NAMALWA (cell line): ENCODE data around the gene S100A13.
A peak's percentile ranks its signal among the peaks of the same experiment; 100 is the strongest.

Experiments used
- DNase-seq: peaks from one replicate; pipeline ENCODE4 v3.0.0-alpha.2; 2015; ENCODE audit warnings: low spot score

Gene S100A13

GRCh38 chr1:153627715-153628626, 666 bp upstream of the S100A13 start, which contains the start of gene S100A1:
Gene S100A1 (plus strand): TSS chr1:153628434. CDS start chr1:153630522, 2,088 bp downstream.
- no peak for DNase-seq

DNA sequence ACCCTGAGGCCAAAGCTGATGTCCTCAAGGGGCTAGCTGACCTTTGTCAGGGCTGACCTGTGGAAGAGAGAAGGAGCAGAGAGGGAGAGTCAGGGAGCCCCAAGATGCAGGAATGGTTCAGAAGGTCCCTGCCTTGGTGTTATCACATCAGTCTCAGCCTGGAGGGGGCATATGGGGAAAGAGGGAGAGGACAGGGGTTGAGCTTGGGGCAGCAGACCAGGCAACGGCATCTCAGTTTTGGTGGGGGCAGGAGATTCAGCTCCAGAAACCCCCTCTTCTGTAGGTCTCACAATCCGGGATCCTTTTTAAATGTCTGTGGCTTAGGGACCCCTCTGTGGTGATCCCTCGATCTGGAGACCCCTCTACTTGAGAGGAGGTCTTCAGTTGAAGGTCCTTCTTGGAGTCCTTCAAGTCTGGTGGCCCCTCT, 815 bp downstream of the S100A13 start:
- DNase-seq: no peak

GRCh38 chr1:153624965-153625611, 2.2 kb downstream of the S100A13 start:
- no peak for DNase-seq

- DNase-seq: no peak
Measured at GRCh38 chr1:153623101-153623500, 4.2 kb downstream of the S100A13 start.

GRCh38 chr1:153619171-153619570, 8.1 kb downstream of the S100A13 start:
- DNase-seq: no peak

- DNase-seq: peak; percentile 89
Measured at GRCh38 chr1:153617663-153618062, 9.6 kb downstream of the S100A13 start.

GRCh38 chr1:153616917-153617311, 10.4 kb downstream of the S100A13 start:
- no peak for DNase-seq

- no peak for DNase-seq
Measured at GRCh38 chr1:153616144-153616916, 11.0 kb downstream of the S100A13 start, which contains the start of gene S100A14. Gene S100A14 (minus strand): TSS chr1:153616325. CDS start chr1:153615858, 467 bp downstream.

DNA sequence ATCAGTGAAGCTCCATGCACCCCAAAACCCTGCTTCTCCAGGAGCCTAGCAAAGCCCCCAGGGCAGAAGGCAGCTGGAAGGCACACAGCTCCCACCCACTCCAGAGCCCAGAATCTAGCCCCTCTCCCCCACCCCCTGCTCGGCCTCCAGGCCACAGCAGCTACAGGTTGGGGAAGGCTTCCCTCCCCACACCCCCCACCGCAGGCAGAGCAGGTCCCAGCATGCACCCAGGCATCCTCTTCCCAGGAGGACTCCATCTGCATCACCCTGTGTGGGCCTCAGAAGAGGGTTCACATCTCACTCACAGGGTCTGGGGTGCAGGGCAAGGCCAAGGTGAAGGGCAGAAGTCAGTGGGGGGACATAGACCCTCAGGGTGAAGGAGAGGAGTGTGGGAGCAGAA, 11.9 kb downstream of the S100A13 start:
- no peak for DNase-seq

DNA sequence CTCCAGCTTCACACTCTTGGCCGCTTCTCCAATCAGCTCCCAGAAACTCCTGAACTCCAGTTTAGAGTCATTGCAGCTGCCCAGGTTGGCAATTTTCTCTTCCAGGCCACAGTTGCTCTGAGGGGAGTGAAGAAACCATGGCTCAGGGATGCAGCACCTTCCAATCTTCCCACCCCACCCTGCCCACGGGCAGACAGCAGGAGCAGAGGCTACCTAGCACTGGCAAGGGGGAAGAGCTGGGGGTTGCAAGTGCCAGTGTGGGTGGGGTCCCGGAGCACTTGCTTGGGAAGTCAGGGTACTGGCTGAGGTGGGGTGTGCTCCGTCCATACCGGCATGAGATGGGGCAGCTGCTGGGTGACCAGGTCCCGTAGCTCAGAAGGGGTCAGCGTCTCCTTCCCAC, 12.4 kb downstream of the S100A13 start:
- DNase-seq: no peak

GRCh38 chr1:153614189-153614900, 13.0 kb downstream of the S100A13 start:
- no peak for DNase-seq

DNA sequence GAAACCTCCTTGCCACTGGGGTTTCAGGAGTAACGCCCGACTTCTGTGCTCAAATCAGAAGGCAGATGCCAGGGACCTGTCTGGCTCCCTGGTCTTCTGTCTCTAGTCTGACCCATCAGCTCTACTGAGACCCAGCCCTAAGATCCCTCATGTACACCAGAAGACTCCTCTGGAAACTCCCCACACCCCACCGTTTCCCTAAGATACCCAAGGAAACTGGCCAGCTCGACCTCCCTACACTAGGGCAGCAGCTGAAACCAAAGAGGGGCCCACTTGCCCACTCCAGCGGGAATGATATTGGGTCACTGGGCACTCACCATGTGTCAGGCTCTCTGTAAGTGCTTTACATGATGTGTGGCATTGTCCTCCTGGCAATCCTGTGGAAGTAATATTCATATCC, 13.9 kb downstream of the S100A13 start:
- no peak for DNase-seq

DNA sequence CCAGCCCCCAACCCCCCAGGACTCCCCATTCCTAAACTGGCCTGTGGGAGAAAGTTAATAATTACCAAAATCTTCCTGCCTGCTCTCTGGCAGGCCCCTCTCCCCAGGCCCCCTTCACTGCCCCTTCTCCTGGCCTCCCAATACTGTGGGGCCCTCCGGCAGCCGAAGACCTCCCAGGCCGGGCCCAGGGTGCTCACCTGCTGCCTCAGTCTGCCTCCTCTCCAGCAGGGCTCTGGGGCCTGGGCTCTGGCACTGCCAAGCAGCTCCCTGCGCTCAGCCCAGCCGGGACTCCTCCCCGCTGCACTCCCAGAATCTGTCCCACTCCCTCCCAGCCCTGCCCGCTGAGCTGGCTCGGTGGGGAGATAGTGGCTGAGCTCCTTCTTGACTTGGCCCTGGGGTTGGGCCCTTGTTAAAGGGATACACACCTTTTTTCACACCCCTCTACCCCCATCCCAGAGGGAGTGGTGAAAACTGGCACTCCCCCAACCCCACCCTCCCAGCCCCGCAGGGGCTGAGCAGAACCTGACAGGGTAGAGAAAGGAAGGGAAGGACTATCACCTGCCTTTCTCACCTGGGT, 14.5 kb downstream of the S100A13 start, which contains the start of gene S100A16:
Gene S100A16 (minus strand): TSS at position 383 of the 577 bp plus-strand sequence. CDS start 4,986 bp downstream, outside the sequence.
- no peak for DNase-seq

- no peak for DNase-seq
Measured at GRCh38 chr1:153612111-153612754, 15.1 kb downstream of the S100A13 start.

DNA sequence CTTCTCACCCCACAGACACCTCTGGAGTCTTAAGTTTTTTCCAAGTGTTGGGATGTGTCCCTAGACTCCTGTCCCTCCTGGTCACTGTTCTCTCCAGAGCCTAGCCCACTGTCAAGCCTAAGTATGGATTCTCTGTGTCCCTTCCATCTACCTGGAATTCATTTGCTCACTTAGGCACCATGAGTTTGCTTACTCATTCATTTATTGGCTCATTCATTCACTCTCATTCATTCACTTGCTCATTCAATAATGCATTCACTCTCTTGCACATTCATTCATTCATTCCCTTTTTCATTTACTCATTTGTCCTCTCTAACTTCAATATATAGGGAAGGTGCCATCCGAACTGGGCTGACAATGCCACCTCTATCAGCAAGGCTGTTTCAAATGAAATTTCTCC, 15.9 kb downstream of the S100A13 start:
- DNase-seq: no peak

DNA sequence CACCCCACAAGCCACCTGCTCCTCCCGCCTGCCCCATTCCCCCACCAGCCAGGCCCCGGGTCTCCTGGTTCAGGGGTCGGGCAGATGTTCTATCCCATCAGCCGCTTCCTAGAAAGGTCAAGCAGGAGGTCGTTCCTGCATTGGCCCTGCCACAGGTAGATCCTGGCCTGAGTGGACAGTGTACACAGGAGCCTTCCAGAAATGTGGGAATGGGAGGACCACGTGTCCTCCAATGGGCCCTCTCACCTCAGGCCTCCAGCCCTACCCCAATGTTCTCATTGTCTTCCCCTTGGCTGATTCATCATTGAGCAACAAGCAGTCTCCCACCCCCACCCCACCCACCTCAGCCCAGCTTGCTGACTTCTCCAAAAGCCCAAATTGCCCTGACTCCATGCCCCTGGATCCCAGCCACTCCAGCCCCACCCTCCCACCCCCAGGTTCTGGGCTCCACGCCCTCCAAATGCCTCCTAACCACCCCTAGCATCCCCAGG, 16.4 kb downstream of the S100A13 start:
- DNase-seq: no peak

- no peak for DNase-seq
Measured at GRCh38 chr1:153610334-153610733, 17.0 kb downstream of the S100A13 start.

- no peak for DNase-seq
Measured at GRCh38 chr1:153609585-153609907, 17.8 kb downstream of the S100A13 start.

GRCh38 chr1:153608742-153609584, 18.3 kb downstream of the S100A13 start:
- DNase-seq: no peak
